HG03280 (cell line): Measurements from ENCODE around the gene HBQ1.
"Not testable (repeated sequence)": the region's sequence is repeated elsewhere in the genome, so short reads cannot be mapped to it uniquely, and the experiment has no call there.

ENCODE experiments used
- ATAC-seq: cut with Tn5 transposase; IDR thresholded peaks from one replicate; pipeline ENCODE4 v1.9.1; 2021; ENCODE audit warnings: mild to moderate bottlenecking, moderate library complexity; ENCODE audit not compliant: unreplicated experiment

The HBQ1 gene

GRCh38 chr16:175011-175949 lies 5.0 kb upstream of the HBQ1 start:
- ATAC-seq = no peak

- ATAC-seq = not testable (repeated sequence)
These were observed 4.3 kb upstream of the HBQ1 start for GRCh38 chr16:176006-176405.

- not testable (repeated sequence) for ATAC-seq
These were observed 3.5 kb upstream of the HBQ1 start, which contains the start of gene HBA1 for GRCh38 chr16:176477-177382. HBA1 (plus strand) TSS chr16:176680; CDS start chr16:176717, 37 bp downstream.

- ATAC-seq = no peak
These were observed 2.9 kb upstream of the HBQ1 start for GRCh38 chr16:177394-177822.

- ATAC-seq = no peak
These were observed 2.1 kb upstream of the HBQ1 start for GRCh38 chr16:177981-178667.

GRCh38 chr16:178668-179015 lies 1.6 kb upstream of the HBQ1 start:
- no peak for ATAC-seq

GRCh38 chr16:179211-180092 lies 807 bp upstream of the HBQ1 start:
- ATAC-seq = no peak

GRCh38 chr16:180681-181564 lies 664 bp downstream of the HBQ1 start:
- no peak for ATAC-seq

- no peak for ATAC-seq
These were observed 1.3 kb downstream of the HBQ1 start for GRCh38 chr16:181565-182021.

GRCh38 chr16:183005-183404 lies 2.7 kb downstream of the HBQ1 start:
- no peak for ATAC-seq

- no peak for ATAC-seq
These were observed 5.0 kb downstream of the HBQ1 start for GRCh38 chr16:185213-185612.

- ATAC-seq = no peak
These were observed 5.4 kb downstream of the HBQ1 start for GRCh38 chr16:185691-186090.

- no peak for ATAC-seq
These were observed 7.1 kb downstream of the HBQ1 start for GRCh38 chr16:187330-187729.

GRCh38 chr16:188674-189073 lies 8.4 kb downstream of the HBQ1 start:
- ATAC-seq = no peak

- no peak for ATAC-seq
These were observed 9.4 kb downstream of the HBQ1 start for GRCh38 chr16:189604-190186.

GRCh38 chr16:191831-192230 lies 11.6 kb downstream of the HBQ1 start:
- no peak for ATAC-seq

GRCh38 chr16:192686-193085 lies 12.4 kb downstream of the HBQ1 start:
- no peak for ATAC-seq

GRCh38 chr16:193441-193840 lies 13.2 kb downstream of the HBQ1 start:
- ATAC-seq = no peak

GRCh38 chr16:194516-194915 lies 14.3 kb downstream of the HBQ1 start:
- ATAC-seq = no peak
